ENCODE data around the gene RACK1. TPM values are rescaled to one million over a fixed set of nuclear protein-coding genes. Genes with fewer than 3 reads are reported as not detected.
A peak's percentile ranks its signal among the peaks of the same experiment; 100 is the strongest.

RACK1 gene
- total RNA-seq, 6 experiments from 2014 or later, result 1,737 to 2,012 (median 1,885) TPM

GRCh38 chr5:181224390-181225229 lies 19.1 kb downstream of the RACK1 start:
- Mint-ChIP-seq H3K4me3 (peak overlapping the region; percentile 96), H3K27me3 (ENCODE audit: insufficient read depth) (peaks cover 11% of the 10 kb centered on the region), H3K4me1 (ENCODE audit: low read depth) (peaks cover 42% of the 10 kb centered on the region), H3K36me3 (ENCODE audit: low read depth) (peaks cover under 1% of the 10 kb centered on the region), H3K9me3 (no peaks in the 10 kb centered on the region; the same call in 1 of the 2 replicates), H3K27ac (peak overlapping the region; percentile 98)
- DNase-seq, result no peak
- TF ChIP-seq CTCF (IDR thresholded peaks at IDR 0.05), result no peak

- peak overlapping the region; percentile 96 for H3K4me3 Mint-ChIP-seq
- no peaks in the 10 kb centered on the region; the same call in 1 of the 2 replicates for H3K36me3 Mint-ChIP-seq (ENCODE audit: low read depth)
- DNase-seq, result no peak
These were observed 19.8 kb downstream of the RACK1 start for GRCh38 chr5:181223729-181224389.

GRCh38 chr5:181223058-181223728 lies 20.5 kb downstream of the RACK1 start, which contains the start of gene TRIM41:
Gene TRIM41 (plus strand): TSS chr5:181223281. CDS start chr5:181224000, 719 bp downstream.
- peaks cover 17% of the 10 kb centered on the region for H3K27me3 Mint-ChIP-seq (ENCODE audit: insufficient read depth)
- no peaks in the 10 kb centered on the region; the same call in 1 of the 2 replicates for H3K9me3 Mint-ChIP-seq
- DNase-seq, result peak; percentile 98
- TF ChIP-seq CTCF (IDR thresholded peaks at IDR 0.05), result peak; percentile 53; the same call in 1 of the 2 replicates
- H3K27ac Mint-ChIP-seq, result peak within 1 kb of the TSS; percentile 98
- H3K4me1 Mint-ChIP-seq (ENCODE audit: low read depth), result peaks cover 42% of the 10 kb centered on the region
- peak within 1 kb of the TSS; percentile 96 for H3K4me3 Mint-ChIP-seq
- H3K36me3 Mint-ChIP-seq (ENCODE audit: low read depth), result no peaks in the 10 kb centered on the region; the same call in 1 of the 2 replicates

More at GRCh38 chr5:181223729-181224389, 19.8 kb downstream of the RACK1 start:
- Mint-ChIP-seq H3K27me3 (ENCODE audit: insufficient read depth) (peaks cover 11% of the 10 kb centered on the region), H3K27ac (peak overlapping the region; percentile 98), H3K9me3 (no peaks in the 10 kb centered on the region; the same call in 1 of the 2 replicates), H3K4me1 (ENCODE audit: low read depth) (peaks cover 42% of the 10 kb centered on the region)
- TF ChIP-seq CTCF (IDR thresholded peaks at IDR 0.05), result no peak

GRCh38 chr5:181222630-181223057 lies 21.1 kb downstream of the RACK1 start:
- Mint-ChIP-seq H3K9me3 (no peaks in the 10 kb centered on the region; the same call in 1 of the 2 replicates), H3K4me1 (ENCODE audit: low read depth) (peaks cover 47% of the 10 kb centered on the region), H3K4me3 (peak overlapping the region; percentile 96), H3K36me3 (ENCODE audit: low read depth) (no peaks in the 10 kb centered on the region; the same call in 1 of the 2 replicates), H3K27me3 (ENCODE audit: insufficient read depth) (peaks cover 21% of the 10 kb centered on the region), H3K27ac (peak overlapping the region; percentile 98)
- TF ChIP-seq CTCF (IDR thresholded peaks at IDR 0.05), result no peak; the same call in 1 of the 2 replicates
- peak; percentile 49 for DNase-seq

All from HFFc6 (cell line).